Osteoblast (primary cell): ENCODE measurements around the gene MED13L. TPM values are rescaled to one million over a fixed set of nuclear protein-coding genes. Genes with fewer than 3 reads are reported as not detected.

Experiments used
- DNase-seq: peaks from one replicate; pipeline ENCODE4 v3.0.0; 2011; ENCODE audit warnings: low spot score, mixed read lengths; ENCODE audit not compliant: insufficient read length; ENCODE audit errors: missing footprints
- H2AFZ ChIP-seq: 2 replicates; pipeline ENCODE4 v1.6.0; 2011; ENCODE audit warnings: mild to moderate bottlenecking, low read length
- H3K27ac ChIP-seq: 2 replicates; pipeline ENCODE4 v1.5.1; 2011; ENCODE audit warnings: mild to moderate bottlenecking, low read depth, low read length, moderate library complexity
- H3K27me3 ChIP-seq: 2 replicates; pipeline ENCODE4 v1.6.0; 2012; ENCODE audit warnings: mild to moderate bottlenecking, control low read depth, inconsistent platforms, low read length, moderate library complexity; ENCODE audit not compliant: insufficient read depth
- H3K36me3 ChIP-seq: 2 replicates; pipeline ENCODE4 v1.5.1; 2011; ENCODE audit warnings: mild to moderate bottlenecking, low read length, control low read depth, moderate library complexity; ENCODE audit not compliant: insufficient read depth
- H3K4me1 ChIP-seq: 2 replicates; pipeline ENCODE4 v1.5.1; 2011; ENCODE audit warnings: mild to moderate bottlenecking, low read length, control low read depth, moderate library complexity; ENCODE audit not compliant: insufficient read depth
- H3K4me2 ChIP-seq: 2 replicates; pipeline ENCODE4 v1.6.0; 2011; ENCODE audit warnings: mild to moderate bottlenecking, low read length; ENCODE audit not compliant: insufficient read depth
- H3K4me3 ChIP-seq: fragments of 200-600 bp; sonication (generic); 3 replicates; pipeline ENCODE4 v1.5.1; 2012; ENCODE audit warnings: mild to moderate bottlenecking, low read length, inconsistent platforms; ENCODE audit not compliant: insufficient read depth
- H3K79me2 ChIP-seq: 2 replicates; pipeline ENCODE4 v1.6.0; 2012; ENCODE audit warnings: mild to moderate bottlenecking, low read length, control low read depth, inconsistent platforms; ENCODE audit not compliant: insufficient read depth
- H3K9me3 ChIP-seq: 2 replicates; pipeline ENCODE4 v1.5.1; 2011; ENCODE audit warnings: low read depth, low read length, control low read depth
- H4K20me1 ChIP-seq: 2 replicates; pipeline ENCODE4 v1.6.0; 2012; ENCODE audit warnings: mild to moderate bottlenecking, low read length, control low read depth; ENCODE audit not compliant: insufficient read depth
- total RNA-seq: library from RNA; depleted of rRNA; stranded (reverse); fragments of >200 nt; gene quantifications from 2 replicates; pipeline ENCODE4 v1.2.3, GENCODE V29; 2012
- TF ChIP-seq, protein P1 (sequence below): IDR thresholded peaks from 2 replicates; pipeline ENCODE4 v1.5.1; 2011; ENCODE audit warnings: mild to moderate bottlenecking, low read depth, low read length, moderate library complexity; ENCODE audit errors: extremely low read depth

The MED13L gene
- total RNA-seq, 1 donor = 359 TPM

DNA sequence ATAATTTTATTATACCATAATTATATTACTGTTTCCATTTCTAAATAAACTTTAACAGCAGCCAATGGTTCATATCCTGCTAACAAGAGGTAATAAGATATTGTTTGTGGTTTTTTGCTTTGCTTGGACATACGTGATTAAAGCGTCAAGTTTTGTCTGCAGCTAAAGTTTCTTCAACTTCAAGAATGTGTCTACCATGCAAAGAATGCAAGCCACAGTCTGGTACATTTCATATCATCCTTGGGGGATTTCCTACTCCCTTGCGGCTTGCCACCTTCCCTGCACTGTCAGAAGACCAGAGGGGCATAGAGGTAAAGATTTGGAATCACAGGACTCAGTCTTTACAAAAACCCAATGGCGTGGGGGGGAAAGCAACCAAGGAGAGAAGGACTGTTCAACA lies 125.2 kb downstream of the MED13L start:
- peak overlapping the region; percentile 63 for H3K27ac ChIP-seq
- TF ChIP-seq, protein P1, sequence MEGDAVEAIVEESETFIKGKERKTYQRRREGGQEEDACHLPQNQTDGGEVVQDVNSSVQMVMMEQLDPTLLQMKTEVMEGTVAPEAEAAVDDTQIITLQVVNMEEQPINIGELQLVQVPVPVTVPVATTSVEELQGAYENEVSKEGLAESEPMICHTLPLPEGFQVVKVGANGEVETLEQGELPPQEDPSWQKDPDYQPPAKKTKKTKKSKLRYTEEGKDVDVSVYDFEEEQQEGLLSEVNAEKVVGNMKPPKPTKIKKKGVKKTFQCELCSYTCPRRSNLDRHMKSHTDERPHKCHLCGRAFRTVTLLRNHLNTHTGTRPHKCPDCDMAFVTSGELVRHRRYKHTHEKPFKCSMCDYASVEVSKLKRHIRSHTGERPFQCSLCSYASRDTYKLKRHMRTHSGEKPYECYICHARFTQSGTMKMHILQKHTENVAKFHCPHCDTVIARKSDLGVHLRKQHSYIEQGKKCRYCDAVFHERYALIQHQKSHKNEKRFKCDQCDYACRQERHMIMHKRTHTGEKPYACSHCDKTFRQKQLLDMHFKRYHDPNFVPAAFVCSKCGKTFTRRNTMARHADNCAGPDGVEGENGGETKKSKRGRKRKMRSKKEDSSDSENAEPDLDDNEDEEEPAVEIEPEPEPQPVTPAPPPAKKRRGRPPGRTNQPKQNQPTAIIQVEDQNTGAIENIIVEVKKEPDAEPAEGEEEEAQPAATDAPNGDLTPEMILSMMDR = no peak
- H3K4me1 ChIP-seq = peaks cover 24% of the 10 kb centered on the region
- H3K36me3 ChIP-seq = no peaks in the 10 kb centered on the region
- H4K20me1 ChIP-seq = peaks cover 68% of the 10 kb centered on the region
- H3K79me2 ChIP-seq = peaks cover 96% of the 10 kb centered on the region
- no peak overlapping the region for H2AFZ ChIP-seq
- no peak overlapping the region for H3K4me3 ChIP-seq
- no peak for DNase-seq
- no peaks in the 10 kb centered on the region for H3K9me3 ChIP-seq
- peak overlapping the region; percentile 36 for H3K4me2 ChIP-seq
- no peaks in the 10 kb centered on the region for H3K27me3 ChIP-seq

DNA sequence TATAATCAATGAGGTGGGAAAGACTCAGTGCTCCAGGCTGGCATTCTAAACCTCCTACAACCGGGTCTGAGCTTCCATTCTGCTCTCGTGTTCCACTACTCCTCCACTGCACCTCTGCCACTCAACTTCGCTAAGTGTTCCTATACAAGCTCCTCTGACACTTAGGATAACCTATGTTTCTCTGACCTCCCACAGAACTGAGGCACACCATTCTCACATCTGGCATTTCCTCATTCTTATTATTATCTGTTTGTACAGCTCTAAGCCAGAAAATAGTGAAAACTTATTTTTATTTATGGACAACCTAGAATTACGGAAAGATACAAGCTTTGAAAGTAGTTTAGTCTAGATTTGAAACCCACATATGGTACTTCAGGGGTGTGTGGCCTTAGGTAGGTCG lies 127.0 kb downstream of the MED13L start:
- H3K4me3 ChIP-seq = no peak overlapping the region
- peaks cover 96% of the 10 kb centered on the region for H3K79me2 ChIP-seq
- H3K9me3 ChIP-seq = no peaks in the 10 kb centered on the region
- H3K4me1 ChIP-seq = peaks cover 28% of the 10 kb centered on the region
- TF ChIP-seq, protein P1 = no peak
- no peaks in the 10 kb centered on the region for H3K27me3 ChIP-seq
- no peak overlapping the region for H3K4me2 ChIP-seq
- H3K36me3 ChIP-seq = no peaks in the 10 kb centered on the region
- no peak overlapping the region for H3K27ac ChIP-seq
- peaks cover 65% of the 10 kb centered on the region for H4K20me1 ChIP-seq
- H2AFZ ChIP-seq = no peak overlapping the region
- no peak for DNase-seq

DNA sequence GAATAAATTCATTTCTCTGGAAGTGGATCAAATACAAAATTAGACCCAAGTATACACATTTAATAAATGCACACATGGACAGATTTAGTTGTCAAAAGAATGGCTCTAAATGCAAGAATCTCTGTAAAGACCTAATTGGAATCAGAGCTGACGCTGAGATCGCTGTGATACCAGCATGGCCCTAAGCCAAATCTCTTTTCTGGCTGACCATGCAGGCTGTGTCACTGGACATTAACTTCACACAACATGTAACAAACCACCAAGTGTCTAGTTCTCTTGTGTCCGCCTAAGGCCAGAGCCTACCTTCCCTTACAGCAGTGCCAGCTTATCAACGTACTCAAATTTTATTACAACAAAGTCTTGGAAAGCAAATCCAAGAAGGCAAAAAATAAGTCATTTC lies 127.5 kb downstream of the MED13L start:
- Histone ChIP-seq H2AFZ (no peak overlapping the region), H3K4me2 (no peak overlapping the region), H3K4me3 (no peak overlapping the region), H4K20me1 (peaks cover 65% of the 10 kb centered on the region), H3K27ac (no peak overlapping the region), H3K9me3 (no peaks in the 10 kb centered on the region), H3K4me1 (peaks cover 29% of the 10 kb centered on the region), H3K27me3 (no peaks in the 10 kb centered on the region), H3K79me2 (peaks cover 96% of the 10 kb centered on the region), H3K36me3 (no peaks in the 10 kb centered on the region)
- DNase-seq = no peak
- TF ChIP-seq, protein P1 = no peak

DNA sequence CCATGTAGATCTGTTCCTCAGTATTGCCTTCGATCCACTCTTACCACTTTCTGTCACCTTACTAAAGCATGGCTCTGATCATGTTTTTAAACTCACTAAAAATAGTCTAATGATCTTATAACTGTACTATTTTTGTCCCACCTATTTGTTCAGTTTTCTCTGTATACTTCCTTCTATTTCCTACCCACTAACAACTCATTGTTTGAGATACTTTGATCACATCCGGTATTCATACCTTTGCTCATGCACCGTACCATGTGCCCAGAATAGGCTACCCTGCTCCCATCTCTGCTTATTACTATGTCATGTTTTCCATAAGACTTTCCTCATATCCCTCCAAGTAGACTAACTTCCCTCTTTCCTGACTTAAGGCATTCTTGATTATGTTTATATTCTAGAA lies 128.6 kb downstream of the MED13L start:
- Histone ChIP-seq H3K4me1 (peaks cover 40% of the 10 kb centered on the region), H2AFZ (no peak overlapping the region), H4K20me1 (peaks cover 70% of the 10 kb centered on the region), H3K79me2 (peaks cover 96% of the 10 kb centered on the region), H3K9me3 (no peaks in the 10 kb centered on the region), H3K27me3 (no peaks in the 10 kb centered on the region), H3K27ac (no peak overlapping the region), H3K4me2 (no peak overlapping the region), H3K36me3 (no peaks in the 10 kb centered on the region), H3K4me3 (no peak overlapping the region)
- DNase-seq = no peak
- TF ChIP-seq, protein P1 = no peak
